NCI-H748 (cell line): Measurements from ENCODE around the gene ARHGEF10L.

Experiments
- DNase-seq: peaks from one replicate; lab custom pipeline; 2025; ENCODE audit not compliant: unreplicated experiment; lab: John Stamatoyannopoulos, UW

ARHGEF10L gene

DNA sequence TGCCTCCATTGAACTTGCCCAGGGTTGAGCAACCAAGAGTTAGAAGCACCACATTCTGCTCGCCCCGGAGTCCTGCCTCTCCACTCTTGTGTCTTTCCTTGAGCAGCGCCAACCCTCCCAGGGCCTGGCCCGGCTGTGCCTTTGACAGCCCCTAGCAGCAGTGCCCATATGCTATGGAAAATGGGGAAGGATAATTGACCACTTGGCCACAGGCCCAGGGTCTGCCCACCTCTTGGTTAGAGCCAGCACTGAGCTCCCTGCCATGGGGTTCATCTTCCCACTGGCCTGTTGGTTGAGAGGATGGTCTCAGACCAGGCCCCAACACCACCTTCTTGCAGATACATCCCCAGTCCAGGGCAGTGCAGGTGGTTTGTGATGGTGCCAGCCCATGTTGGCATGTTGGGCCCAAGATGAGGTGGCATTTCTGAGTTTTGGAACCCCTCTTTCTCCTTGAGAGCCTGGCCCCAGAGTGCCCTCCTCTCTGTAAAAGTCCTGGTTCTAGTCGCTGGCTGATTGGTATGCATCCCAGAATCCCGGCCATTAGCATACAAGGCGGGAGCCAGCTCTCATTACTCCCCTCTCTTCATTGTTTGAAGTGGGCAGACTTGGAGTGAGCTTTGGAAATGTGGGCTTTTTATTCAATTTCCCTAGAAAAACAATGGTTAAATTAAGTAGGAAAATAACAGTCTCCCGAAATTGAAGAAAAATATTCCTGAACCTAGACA is 7.6 kb downstream of the ARHGEF10L start:
- no peak for DNase-seq

DNA sequence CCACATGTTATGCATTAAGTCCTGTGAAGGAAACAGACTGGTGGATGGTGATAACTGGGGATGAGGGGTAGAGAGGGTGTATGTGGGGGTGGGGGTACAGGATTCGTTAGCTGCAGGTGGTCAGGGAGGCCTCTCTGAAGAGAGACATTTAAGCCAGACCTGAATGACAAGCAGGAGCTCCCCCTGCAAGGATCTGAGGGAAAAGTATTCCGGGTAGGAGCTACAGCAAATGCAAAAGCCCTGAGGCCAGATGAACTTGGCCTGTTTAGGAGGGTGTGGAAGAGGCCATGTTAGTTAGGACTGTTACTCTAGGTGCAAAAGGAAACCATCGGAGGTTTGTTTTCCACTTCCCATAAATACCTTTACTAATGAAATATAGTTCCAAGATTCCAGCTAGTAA is 9.9 kb downstream of the ARHGEF10L start:
- no peak for DNase-seq

DNA sequence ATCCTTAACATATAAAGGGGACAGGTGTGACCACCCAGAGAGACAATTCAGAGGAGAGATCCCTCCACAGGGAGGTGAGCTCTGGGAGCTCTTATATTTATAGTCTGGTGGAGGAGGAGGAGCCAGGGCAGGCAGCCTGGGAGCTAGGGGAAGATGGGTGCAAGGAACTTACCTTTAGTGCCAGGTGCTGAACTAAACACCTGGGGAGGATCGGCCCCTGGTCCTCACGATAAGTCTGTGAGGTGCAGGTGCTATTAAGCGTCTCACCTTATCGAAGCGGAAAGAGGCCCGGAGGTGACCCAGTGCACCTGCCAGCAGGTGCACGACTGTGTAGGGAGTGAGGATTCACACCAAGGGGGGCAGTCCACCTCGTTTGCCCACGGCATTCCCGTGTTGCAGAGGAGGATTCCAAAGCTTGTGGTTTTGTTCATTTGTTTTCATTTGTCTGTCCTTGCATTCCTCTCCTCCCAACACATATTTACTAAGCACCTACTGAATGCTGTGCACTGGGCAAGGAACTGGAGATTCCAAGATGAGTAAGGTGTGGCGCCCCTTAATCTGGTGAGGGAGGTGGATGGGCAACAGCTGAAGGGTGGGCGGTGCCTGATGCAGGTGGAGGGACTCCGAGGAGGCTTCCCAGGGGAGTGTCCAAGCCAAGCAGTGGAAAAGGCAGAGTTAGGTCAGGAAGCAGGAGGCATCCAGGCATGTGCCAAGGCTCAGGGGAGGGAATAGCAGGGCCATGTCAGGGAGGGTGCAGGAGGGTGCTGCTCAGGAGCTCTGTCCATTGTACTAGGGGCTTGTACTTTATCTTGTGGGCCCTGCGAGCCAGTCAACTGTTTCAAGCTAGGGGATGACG is 11.5 kb downstream of the ARHGEF10L start:
- peak; percentile 31 for DNase-seq

DNA sequence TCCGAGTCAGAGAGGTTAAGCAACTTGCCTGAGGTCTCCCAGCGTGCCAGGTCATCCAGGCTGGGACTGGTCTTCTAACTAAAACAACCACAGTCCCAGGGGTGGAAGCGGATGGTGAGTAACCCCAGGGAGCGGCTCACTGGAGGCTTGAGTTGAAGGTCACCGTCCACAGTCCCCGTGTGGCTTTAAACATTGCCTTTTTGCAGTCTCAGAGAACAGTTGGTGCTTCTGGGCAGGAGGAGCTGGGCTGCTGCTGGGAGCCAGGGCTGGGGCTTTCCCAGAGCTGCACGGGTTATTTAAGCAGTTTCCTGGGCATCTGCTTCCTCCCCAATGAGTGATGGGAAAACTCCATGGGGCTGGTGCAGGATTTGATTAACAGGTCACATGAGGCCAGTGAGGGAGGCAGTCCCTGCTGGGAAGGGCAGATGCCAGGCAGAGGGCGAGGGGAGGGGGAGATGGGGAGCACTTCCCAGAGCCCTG is 12.3 kb downstream of the ARHGEF10L start:
- DNase-seq: no peak

DNA sequence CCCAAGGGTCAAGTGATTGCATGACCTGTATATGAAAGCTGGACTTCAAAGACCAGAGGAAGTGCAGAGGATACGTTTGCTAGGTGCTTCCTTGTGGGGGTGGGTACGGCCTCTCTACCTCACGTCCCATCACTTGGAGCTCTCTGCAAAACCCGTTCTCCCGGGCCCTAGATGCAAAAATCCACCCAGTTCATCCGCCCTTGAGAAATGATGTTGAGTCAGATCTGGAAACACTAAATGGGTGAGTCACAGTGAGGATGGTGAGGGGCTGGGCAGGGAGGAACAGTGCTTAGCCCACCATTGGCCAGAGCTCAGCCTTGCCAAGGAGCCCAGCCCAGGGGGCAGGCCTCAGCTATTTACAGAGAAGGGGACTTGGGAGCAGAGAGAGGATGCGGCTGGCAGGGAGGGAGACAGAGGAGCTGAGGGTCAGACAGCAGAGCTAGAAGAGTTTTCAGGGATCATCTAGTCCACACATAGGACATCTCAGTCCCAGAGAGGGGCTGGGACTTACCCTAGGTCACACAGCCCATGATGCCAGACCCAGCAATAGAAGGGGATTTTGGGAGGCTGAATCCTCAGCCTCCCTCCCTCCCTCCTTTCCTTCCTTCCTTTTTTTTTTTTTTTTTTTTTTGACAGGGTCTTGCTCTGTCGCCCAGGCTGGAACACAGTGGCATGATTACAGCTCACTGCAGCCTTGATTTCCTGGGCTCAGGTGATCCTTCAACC is 14.6 kb downstream of the ARHGEF10L start:
- DNase-seq: no peak

DNA sequence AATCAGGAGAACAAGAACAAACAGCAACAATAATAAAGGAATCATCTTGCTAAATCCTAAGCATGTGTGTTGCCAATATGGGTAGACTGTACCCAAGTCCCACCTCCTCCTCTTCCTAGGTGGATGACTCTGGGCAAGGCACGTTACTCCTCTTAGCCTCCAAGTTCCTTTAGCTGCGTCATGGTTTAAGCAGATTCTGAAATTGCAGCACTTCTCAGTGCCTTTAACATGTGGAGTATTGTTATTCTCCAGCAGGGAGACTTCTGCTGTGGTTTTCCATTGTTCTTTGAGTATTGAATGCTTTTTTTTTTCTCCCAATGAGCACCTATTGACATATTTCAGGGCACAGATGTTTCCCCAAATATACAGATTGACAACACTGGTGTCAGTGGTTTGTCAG is 15.5 kb downstream of the ARHGEF10L start:
- DNase-seq: no peak

DNA sequence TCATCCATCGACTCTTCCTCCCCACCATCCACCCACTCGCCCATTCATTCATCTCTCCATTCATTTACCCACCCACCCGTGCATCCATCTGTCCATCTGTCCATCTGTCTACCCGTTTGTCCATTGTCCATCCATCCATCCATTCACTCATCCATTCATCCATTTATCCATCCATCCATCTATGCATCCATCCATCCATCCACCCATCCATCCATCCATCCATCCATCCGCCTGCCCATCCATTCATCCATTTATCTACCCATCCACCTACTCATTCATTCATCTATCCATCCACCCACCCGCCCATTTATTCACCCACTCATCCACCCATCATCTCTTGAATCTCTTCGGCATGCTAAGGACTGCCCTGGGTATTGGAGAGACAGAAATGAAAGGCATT is 18.5 kb downstream of the ARHGEF10L start:
- DNase-seq: no peak

DNA sequence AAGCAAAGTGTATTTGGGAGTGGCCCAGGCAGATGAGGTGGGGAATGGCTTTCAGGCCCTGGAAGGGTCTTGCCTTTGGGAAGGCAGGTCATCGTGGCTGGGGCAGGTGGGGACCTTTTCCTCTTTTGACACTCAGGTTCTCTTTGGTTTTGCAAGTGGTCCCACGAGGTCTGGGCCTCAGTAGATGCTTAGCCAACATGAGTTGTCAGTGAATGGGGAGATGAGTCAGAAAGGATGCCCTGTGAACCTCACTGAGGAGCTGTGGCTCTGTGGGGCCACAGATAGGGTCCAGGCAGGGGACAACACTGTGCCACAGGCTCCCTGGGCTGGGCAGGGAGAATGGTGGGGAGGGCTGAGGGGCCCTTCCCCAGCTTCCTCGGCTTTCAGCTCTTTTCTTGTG is 19.0 kb downstream of the ARHGEF10L start:
- no peak for DNase-seq

DNA sequence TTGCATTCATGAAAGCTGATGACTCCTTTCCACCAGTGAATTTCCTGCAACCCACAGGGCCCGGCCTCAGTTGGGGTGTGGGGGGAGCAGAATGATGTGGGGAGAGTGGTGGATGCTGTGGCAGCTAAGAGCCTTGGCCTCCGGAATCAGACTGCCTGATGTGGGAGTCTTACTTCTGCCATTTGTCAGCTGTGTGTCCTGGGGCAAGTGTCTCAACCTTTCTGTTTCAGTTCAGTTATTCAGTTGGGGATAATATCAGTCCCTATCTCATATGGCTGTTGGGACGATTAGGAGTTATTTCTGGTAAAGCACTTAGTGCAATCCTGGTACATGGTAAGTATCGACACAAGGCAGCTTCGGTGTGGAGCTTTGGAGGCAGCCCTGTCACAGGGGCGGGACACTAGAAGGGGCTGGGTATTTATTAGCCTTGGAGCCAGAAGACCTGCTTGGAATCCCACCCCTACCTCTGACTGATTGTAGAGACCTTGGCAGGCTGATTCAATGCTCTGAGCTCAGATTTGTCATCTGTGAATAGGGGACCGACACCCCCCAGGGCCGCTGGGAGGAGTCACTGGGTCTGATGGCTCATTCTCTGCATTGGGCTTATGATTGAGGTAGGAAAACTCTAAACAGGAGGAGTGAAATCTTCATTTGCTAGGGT is 19.6 kb downstream of the ARHGEF10L start:
- DNase-seq: no peak

DNA sequence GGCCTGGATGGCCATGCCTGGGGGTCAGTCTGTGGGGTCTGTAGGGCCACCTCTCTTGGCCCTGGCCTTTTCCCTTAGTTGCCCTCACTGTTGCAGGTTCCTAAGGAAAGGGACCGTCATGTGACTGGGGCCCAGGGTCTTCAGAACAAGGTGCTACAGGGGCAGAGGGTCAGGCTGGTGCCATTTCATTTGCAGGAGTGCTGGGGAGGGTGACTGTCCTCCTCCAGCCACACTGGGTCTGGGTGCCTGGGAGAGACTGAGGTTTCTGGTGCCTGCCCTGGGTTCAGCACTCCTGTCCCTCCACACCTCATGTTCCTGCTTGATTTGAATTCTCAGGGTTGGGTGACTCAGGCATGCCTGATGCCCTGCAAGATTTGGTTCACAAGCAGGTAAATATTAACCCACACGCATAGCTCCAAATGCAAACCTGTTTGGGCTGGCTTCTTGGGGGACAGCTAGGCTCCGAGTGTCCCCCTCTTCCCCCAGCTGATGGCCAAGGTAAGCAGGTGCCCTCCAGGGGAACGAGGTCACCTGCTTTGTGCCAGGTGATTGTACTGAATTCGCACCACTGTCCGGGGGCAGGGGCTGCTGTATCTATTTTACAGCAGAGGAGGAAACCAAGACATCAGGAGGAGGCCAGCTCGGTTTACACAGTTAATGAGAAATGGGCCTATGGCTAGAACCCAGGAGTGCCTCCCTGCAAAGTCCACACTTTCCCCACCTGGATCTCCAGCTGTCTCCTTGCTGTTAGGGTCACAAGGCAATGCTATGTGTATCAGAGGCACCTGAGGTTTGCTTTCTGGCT is 20.3 kb downstream of the ARHGEF10L start:
- no peak for DNase-seq

DNA sequence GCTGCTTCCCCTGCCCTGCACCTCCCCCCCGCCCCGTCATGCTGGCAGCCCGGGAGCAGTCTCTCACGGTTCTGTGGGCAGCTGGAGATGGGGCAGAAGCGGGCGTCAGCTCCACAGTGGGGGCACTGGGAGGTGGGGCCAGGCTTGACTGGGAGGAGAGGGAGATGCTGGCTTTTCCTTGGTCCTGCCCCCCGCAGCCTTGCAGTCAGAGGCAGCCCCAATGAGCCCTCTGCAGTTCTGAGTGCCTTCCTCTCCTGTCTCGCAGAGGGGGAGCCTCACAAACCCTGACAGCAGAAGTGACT is 21.7 kb downstream of the ARHGEF10L start:
- DNase-seq: no peak

DNA sequence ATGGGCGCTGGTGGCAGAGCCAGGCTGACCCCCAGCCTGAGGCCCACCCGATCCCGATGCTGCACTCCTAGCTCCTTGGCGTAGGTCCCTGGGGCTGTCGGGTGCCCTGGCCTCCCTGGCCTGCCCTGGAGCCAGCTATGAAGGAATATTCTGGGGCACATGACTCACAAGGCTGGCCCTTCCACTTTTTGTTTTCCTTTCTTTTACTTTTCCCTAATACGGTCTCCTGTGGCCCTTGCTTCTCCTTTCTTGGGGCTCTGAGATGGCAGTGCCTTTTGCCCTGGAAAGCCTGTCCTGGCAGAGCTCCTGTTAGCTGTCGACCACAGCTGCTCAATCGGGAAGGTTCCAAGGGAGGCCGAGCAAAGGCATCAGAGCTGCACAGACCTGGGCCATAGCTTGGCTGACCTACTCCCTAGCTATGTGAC is 22.1 kb downstream of the ARHGEF10L start:
- no peak for DNase-seq

DNA sequence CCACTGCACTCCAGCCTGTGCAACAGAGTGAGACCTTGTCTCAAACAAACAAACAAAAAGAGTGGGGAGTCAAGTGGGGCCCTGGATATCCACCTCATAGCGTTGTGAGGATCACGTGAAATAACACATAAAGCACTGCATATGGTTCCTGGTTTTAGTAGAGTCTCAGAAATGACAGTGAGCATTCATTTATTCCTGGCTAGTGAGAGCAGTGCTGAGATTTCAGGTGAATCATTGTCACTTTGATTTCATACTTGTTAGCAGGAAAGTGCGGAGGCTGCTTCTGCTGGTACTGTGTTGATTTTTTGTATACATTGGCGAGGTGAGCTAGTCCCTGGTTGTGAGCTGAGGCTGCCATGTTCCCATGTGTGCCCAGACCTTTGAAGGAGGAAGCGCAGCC is 22.9 kb downstream of the ARHGEF10L start:
- DNase-seq: no peak

DNA sequence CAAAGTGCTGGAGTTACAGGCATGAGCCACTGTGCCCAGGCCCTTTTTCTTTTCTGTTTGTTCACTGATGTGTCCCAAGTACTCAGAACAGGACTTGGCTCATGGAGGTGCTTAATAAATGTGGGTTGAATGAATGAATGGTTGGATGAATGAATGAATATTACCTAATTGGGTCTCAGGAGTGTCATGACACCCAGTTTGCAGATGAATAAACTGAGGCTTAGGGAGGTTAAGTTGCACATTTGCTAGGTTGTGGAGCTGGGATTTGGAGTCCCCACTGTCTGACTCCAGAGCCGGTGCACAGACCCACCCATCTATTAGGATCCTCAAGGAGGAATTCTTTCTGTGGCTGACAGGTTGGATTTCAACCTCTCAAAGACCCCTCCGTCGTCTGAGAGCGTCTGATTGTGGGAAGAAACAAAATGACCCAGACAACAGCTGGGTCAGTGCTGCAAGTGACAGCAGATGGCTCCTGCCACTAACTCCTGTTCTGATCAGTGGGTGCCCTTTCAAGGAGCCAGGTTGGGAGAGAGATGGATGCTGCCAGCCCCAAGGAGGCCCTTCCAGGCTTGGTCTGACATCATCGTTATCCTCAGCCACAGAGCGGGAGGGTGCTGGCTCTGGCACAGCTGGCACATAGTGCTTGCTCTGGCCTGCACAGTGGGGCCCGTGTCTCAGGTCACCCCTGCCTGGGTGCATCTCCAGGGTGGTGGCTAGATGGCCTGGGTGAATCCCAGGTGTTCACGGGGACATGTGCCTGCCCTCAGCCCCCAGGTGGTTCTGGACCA is 24.2 kb downstream of the ARHGEF10L start:
- no peak for DNase-seq

DNA sequence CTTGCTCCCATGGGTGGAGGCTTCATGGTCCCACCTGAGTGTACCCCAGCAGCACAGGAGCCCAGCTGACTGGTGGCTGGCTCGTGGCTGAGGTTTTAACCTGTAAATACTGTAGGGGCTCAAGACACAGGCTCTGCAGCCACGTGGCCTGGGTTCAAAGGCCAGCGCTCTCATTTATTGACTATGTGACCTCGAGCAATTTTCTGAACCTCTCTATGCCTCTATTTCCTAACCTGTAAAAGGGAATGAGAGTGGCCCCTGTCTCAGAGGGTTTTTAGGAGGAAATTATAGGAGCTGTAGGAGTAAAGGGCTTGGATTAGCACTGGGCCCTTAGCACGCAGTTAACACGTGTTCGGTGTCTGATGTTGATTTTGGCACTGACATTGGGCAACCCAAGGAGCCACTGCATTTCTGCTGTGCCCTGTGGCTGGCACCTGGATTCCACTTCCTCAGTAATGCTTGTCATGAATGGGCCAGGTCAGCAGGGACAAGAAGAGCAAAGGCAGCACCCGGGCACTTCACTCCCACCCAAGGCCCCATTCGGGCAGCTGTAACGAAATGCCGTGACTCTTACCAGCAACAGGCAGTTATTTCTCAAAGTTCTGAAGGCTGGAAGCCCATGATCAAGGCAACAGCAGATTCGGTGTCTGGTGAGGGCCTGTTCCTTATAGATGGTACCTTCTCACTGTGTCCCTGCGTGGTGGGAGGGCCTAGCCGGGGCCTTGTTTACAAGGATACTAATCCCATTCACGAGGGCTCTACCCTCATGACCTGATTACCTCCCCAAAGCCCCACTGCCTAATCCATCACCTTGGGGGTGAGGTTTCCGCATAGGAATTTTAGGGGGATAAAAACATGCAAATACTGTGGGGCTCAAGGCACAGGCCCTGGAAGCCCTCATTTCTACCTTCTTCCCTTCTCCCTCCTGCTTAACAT is 25.2 kb downstream of the ARHGEF10L start:
- no peak for DNase-seq

DNA sequence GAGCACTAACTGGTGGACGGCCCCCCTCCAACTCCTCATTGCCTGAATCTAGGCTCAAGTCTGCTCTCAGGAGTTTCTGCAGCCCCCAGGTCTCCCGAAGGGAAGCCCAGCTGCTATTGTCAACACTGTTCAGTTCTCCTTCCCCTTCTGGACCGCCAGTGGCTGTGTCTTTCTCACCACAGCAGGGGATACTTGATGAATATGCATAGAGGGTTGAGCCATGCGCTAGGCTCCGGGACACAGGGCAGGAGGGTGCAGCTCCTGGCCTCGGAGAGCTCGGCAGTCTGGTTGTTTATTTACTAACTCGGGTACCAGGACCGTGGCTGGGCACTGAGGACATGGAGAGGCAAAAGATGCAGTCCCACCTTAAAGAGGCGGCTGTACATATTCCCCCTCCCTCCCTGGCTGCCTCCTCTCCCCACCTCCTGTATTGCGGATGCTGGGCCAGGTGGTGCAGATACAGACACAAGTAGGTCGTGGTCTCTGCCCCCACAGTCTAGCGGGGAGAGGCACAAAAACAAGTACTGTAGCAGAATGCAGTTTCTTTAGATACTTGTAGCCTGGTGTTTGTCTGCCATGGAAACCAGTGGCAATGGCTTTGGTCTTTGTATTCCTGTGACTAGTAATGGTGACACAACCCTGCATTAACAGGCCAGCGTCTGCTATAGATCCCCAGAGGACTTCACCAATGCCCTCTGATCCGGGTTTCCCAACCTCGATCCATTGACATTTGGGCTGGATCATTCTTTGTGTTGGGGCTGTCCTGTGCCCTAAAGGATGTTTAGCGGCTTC is 26.2 kb downstream of the ARHGEF10L start:
- no peak for DNase-seq

DNA sequence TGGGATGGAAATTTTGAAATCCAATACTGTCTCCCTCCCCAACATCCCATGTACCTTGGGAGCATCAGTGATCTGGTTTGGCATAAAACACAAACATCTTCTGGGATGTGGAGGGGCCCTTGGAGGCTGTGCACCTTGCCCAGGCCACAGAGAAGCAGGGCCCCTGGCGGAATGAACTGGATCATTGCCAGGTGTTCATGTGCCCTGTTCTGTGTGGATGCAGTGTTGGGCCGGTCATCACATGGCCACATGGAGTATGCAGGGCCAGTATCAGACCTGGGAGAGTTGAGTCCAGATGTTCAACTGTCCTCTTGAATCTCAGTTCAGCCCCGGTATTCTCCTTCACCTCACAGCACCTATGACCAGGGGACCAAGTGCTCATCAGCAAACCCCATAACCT is 26.9 kb downstream of the ARHGEF10L start:
- no peak for DNase-seq

DNA sequence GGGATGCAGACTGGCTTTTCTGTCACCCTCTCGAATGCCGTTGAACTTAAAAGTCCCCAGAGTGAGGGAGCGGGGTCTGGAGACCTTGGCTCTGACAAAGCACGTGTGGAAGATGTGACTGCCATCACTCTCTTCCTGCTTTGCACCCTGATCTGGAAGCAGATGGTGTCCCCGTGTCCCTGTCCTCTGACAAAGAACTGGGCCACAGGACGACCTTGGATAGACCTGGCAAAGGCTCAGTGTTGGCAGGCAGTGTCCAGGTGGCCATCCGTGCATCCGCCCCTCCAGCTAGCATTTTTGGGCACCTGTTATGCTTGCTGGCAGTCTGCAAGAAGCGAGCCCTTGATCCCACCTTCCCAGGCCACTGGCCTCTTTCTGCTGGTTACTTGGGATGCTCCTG is 27.4 kb downstream of the ARHGEF10L start:
- DNase-seq: no peak
